ENCODE data around the gene AASS.
"Not testable (repeated sequence)": the region's sequence is repeated elsewhere in the genome, so short reads cannot be mapped to it uniquely, and the experiment has no call there.

- TF ChIP-seq CTCF (IDR thresholded peaks at IDR 0.05; ENCODE audit: low read depth, low read length, poor library complexity, severe bottlenecking); EZH2phosphoT487 (IDR thresholded peaks at IDR 0.05; ENCODE audit: borderline replicate concordance, low read length): not testable (repeated sequence)
Measured at GRCh38 chr7:122172144-122172543, 28.1 kb upstream of the AASS start.
